ENCODE results near the gene MAD1L1.
"Not testable (repeated sequence)": the region's sequence is repeated elsewhere in the genome, so short reads cannot be mapped to it uniquely, and the experiment has no call there.

MAD1L1 gene

GRCh38 chr7:1867370-1868260, 365.1 kb downstream of the MAD1L1 start:
- DNase-seq (ENCODE audit: low read depth in 2 of 2), result no peak

DNA sequence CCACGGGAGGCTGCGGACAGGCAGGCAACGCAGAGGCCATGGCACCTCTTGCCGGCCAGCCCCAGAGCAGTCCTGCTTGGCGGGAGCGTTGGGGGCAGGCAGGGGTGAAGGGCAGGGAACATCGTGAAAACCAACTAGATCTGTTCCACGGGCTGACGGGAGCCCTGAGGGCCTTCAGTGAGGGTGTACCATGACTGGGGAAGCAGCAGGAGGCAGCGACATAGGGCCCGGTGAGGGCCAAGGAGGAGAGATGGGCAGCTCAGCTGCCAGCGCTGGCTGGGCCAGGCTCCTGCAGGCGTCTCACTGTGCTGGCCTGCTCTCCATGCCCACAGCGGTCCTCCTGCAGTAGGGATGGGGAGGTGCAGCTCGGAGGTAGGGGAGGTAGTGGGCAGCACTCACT, 366.1 kb downstream of the MAD1L1 start:
- DNase-seq (ENCODE audit: low read depth in 2 of 2), result no peak

- no peak for DNase-seq (ENCODE audit: low read depth in 2 of 2)
These were observed 367.0 kb downstream of the MAD1L1 start for GRCh38 chr7:1865571-1866255.

DNA sequence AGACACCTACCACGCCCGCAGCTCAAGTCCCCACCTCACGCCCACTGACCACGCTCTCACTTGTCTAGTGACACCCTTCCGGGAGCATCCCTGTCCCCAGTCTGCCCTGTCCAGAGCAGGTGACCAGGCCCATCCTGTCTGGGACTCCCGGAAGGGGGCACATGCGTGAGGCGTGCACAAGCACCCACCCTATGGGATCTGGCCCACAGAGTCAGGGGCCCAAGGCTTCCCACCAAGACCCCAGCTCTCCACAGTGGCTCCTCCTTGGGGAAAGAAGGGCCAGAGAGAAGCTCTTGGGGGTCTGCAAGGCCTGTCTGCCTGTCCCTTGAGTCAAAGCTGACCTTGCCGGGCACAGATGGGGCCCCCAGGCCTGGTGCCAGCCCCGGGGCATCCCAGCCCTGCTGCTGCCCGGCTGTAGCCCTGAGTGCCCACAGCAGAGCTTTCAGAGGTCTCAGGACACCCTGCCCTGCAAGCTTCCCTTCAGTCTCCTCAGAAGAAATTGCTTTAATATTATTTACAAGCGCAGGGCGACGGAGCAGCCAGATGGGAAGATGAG, 367.7 kb downstream of the MAD1L1 start:
- DNase-seq (ENCODE audit: low read depth in 2 of 2), result no peak

GRCh38 chr7:1864161-1864940, 368.4 kb downstream of the MAD1L1 start:
- DNase-seq (ENCODE audit: low read depth in 2 of 2), result no peak

- DNase-seq (ENCODE audit: low read depth in 2 of 2), result no peak
These were observed 369.4 kb downstream of the MAD1L1 start for GRCh38 chr7:1863091-1863900.

- no peak for DNase-seq (ENCODE audit: low read depth in 2 of 2)
These were observed 370.2 kb downstream of the MAD1L1 start for GRCh38 chr7:1862560-1862959.

GRCh38 chr7:1861799-1862458, 370.8 kb downstream of the MAD1L1 start:
- DNase-seq (ENCODE audit: low read depth in 2 of 2), result no peak

- not testable (repeated sequence) for DNase-seq (ENCODE audit: low read depth in 2 of 2)
These were observed 371.6 kb downstream of the MAD1L1 start for GRCh38 chr7:1860881-1861798.

DNA sequence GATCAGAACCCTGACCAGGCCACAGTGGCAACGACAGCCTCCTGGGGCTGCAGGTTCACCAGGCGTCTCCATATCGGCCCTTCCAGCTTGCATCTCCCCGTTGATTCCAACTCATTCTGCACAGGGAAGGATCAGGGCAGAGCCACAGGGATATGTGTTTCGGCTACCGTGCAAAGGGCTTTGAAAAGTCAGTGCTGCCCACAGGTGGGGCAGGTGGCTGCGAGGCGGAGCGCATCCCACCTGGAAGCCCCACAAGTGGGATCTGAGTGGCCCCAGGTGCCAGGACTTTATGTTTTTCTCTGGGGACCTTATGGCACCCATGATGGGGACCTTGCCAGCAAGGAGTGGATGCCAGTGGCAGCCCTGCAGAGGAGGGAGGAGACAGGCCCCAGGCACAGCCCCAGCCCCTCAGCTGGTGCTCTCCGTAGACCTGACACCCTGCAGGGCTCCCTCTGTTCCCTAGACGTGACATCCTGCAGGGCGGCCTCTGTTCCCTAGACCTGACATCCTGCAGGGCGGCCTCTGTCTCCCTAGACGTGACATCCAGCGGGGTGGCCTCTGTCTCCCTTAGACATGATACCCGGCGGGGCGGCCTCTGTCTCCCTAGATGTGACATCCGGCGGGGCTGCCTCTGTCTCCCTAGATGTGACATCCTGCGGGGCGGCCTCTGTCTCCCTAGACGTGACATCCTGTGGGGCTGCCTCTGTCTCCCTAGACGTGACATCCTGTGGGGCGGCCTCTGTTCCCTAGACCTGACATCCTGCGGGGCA, 373.3 kb downstream of the MAD1L1 start:
- no peak for DNase-seq (ENCODE audit: low read depth in 2 of 2)

- DNase-seq (ENCODE audit: low read depth in 2 of 2), result no peak
These were observed 374.1 kb downstream of the MAD1L1 start for GRCh38 chr7:1858435-1859265.

DNA sequence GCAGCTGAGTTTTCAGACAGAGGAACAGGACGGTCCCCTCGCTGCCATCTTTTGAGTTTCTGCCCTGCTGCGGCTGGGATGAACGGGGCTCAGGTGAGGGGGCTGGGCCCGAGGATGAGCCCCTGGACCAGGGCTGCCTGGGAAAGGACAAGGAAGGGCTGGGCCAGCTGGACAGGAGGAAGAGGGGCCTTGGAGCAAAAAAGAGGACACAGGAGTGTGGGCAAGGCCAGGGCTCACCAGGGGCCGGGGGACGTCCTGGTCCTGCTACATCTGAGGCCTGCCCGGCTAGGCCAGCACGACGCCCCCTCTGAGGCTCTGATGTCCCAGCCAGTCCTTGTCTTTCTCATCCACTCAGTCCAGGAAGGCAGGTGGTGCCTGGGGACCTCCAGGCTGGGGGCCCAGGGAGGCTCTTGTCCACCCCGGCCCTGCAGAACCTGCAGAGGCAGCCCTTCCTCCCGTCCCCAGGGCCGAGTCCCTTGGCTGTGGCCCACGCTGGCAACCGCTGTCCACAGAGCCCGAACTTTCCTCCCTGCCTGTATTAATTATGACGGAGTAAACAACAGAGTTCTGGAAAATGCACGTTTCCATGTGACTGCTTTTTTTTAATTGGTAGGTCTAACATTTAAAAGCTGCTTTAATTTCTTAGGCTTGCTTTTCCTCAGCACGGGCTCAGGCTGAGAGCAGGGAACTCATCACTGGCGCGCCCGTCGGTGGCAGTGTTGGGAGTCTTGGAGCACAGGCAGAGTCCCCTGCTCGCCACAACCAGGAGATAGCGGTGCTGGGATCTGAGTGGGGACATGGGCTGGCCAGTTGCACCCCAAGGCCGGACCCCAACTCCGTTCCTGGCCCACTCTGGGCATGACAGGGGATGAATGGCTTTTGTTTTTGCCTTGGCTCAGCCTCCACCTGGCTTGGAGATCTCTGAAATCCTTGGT, 375.0 kb downstream of the MAD1L1 start:
- no peak for DNase-seq (ENCODE audit: low read depth in 2 of 2)

- no peak for DNase-seq (ENCODE audit: low read depth in 2 of 2)
These were observed 375.8 kb downstream of the MAD1L1 start for GRCh38 chr7:1856888-1857441.

GRCh38 chr7:1856161-1856887, 376.4 kb downstream of the MAD1L1 start:
- no peak for DNase-seq (ENCODE audit: low read depth in 2 of 2)

DNA sequence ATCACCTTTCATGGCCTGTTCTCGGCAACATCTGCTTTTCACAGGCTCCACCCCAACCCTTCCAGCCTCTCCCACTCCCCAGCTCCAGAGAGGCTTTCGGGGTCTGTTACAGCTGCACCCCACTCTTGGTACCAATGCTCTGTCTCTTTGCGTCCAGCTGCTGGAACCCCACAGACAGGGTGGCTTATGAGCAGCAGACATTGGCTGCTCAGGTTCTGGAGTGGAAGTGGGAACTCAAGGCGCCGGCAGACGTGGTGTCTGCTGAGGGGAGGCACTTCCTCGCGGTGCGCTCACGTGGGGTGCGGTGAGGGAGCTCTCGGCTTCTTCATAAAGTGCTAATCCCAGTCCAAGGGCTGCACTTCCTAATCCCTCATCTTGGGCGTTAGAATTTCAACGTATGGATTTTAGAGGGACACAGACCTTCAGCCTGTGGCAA, 377.0 kb downstream of the MAD1L1 start:
- DNase-seq (ENCODE audit: low read depth in 2 of 2), result no peak

All from stimulated activated CD8-positive, alpha-beta memory T cell treated with anti-CD3 and anti-CD28 coated beads, Interleukin-15, amount 100 ng/mL, for 48 hours (primary cell).